ENCODE measurements around the gene THAP4. TPM values are rescaled to one million over a fixed set of nuclear protein-coding genes. Genes with fewer than 3 reads are reported as not detected.

Gene THAP4
- total RNA-seq, 1 donor = 43.4 TPM

GRCh38 chr2:241579281-241579680, 57.7 kb downstream of the THAP4 start:
- Histone ChIP-seq H3K4me3 (ENCODE audit: insufficient read depth, low read length) (no peak overlapping the region), H3K9me3 (ENCODE audit: low read depth, low read length) (peaks cover 2% of the 10 kb centered on the region), H3K79me2 (ENCODE audit: insufficient read depth, low read length) (no peaks in the 10 kb centered on the region), H4K20me1 (ENCODE audit: insufficient read depth, low read length) (peaks cover 14% of the 10 kb centered on the region), H3K36me3 (ENCODE audit: insufficient read depth, low read length) (peaks cover 23% of the 10 kb centered on the region), H3K27ac (ENCODE audit: low read depth, low read length) (no peak overlapping the region), H3K4me2 (ENCODE audit: insufficient read depth, low read length) (no peak overlapping the region), H3K27me3 (ENCODE audit: insufficient read depth, low read length) (no peaks in the 10 kb centered on the region), H2AFZ (ENCODE audit: low read length) (no peak overlapping the region), H3K4me1 (ENCODE audit: insufficient read depth, low read length) (no peaks in the 10 kb centered on the region)
- DNase-seq (ENCODE audit: insufficient read length, low spot score, missing footprints) = no peak
- TF ChIP-seq, protein P1, sequence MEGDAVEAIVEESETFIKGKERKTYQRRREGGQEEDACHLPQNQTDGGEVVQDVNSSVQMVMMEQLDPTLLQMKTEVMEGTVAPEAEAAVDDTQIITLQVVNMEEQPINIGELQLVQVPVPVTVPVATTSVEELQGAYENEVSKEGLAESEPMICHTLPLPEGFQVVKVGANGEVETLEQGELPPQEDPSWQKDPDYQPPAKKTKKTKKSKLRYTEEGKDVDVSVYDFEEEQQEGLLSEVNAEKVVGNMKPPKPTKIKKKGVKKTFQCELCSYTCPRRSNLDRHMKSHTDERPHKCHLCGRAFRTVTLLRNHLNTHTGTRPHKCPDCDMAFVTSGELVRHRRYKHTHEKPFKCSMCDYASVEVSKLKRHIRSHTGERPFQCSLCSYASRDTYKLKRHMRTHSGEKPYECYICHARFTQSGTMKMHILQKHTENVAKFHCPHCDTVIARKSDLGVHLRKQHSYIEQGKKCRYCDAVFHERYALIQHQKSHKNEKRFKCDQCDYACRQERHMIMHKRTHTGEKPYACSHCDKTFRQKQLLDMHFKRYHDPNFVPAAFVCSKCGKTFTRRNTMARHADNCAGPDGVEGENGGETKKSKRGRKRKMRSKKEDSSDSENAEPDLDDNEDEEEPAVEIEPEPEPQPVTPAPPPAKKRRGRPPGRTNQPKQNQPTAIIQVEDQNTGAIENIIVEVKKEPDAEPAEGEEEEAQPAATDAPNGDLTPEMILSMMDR (IDR thresholded peaks at IDR 0.05; ENCODE audit: extremely low read depth, low read depth, low read length) = no peak

DNA sequence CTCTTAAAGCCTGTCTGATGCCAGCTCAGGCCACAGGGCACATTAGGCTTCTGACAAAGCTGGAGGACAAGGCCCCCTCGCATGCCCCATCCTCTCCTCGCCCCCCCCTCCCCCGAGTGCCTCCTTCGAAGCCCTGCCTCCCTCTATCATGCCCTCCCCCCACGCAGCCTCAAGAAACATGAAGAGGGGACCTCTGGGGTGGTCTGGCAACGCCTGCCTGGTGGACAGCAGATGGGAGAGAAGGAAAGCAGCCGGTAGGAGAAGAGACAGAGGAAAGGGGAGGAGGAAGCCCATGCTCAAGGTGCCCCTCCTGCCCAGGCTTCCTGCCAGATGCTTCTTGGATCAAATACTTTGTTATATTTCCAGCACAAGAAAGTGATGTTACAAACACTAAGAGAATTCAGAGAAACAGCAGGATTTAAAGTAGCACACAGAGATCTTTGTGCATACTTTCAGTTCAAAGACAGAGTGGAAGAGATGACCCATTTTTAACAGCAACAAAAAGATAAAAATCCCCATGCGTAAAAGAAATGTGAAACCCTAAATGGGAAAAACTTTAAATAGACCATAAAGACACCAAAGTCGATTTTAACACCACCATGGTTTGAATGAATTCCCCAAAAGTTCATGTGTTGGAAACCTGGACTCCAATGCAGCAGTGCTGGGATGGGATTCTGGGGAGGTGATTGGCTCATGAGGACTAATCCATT, 59.4 kb downstream of the THAP4 start:
- Histone ChIP-seq H4K20me1 (ENCODE audit: insufficient read depth, low read length) (peaks cover 22% of the 10 kb centered on the region), H3K4me2 (ENCODE audit: insufficient read depth, low read length) (no peak overlapping the region), H3K79me2 (ENCODE audit: insufficient read depth, low read length) (no peaks in the 10 kb centered on the region), H3K27ac (ENCODE audit: low read depth, low read length) (no peak overlapping the region), H3K4me1 (ENCODE audit: insufficient read depth, low read length) (no peaks in the 10 kb centered on the region), H3K36me3 (ENCODE audit: insufficient read depth, low read length) (peaks cover 17% of the 10 kb centered on the region), H2AFZ (ENCODE audit: low read length) (no peak overlapping the region), H3K9me3 (ENCODE audit: low read depth, low read length) (no peaks in the 10 kb centered on the region), H3K27me3 (ENCODE audit: insufficient read depth, low read length) (no peaks in the 10 kb centered on the region), H3K4me3 (ENCODE audit: insufficient read depth, low read length) (no peak overlapping the region)
- TF ChIP-seq, protein P1 (IDR thresholded peaks at IDR 0.05; ENCODE audit: extremely low read depth, low read depth, low read length) = no peak
- peak; percentile 77 for DNase-seq (ENCODE audit: insufficient read length, low spot score, missing footprints)

GRCh38 chr2:241576293-241576654, 60.7 kb downstream of the THAP4 start:
- H4K20me1 ChIP-seq (ENCODE audit: insufficient read depth, low read length) = peaks cover 35% of the 10 kb centered on the region
- H3K4me2 ChIP-seq (ENCODE audit: insufficient read depth, low read length) = no peak overlapping the region
- no peaks in the 10 kb centered on the region for H3K9me3 ChIP-seq (ENCODE audit: low read depth, low read length)
- DNase-seq (ENCODE audit: insufficient read length, low spot score, missing footprints) = peak; percentile 42
- no peaks in the 10 kb centered on the region for H3K79me2 ChIP-seq (ENCODE audit: insufficient read depth, low read length)
- no peak overlapping the region for H3K27ac ChIP-seq (ENCODE audit: low read depth, low read length)
- TF ChIP-seq, protein P1 (IDR thresholded peaks at IDR 0.05; ENCODE audit: extremely low read depth, low read depth, low read length) = no peak
- H3K36me3 ChIP-seq (ENCODE audit: insufficient read depth, low read length) = peaks cover 12% of the 10 kb centered on the region
- no peak overlapping the region for H2AFZ ChIP-seq (ENCODE audit: low read length)
- no peaks in the 10 kb centered on the region for H3K4me1 ChIP-seq (ENCODE audit: insufficient read depth, low read length)
- H3K27me3 ChIP-seq (ENCODE audit: insufficient read depth, low read length) = no peaks in the 10 kb centered on the region
- no peak overlapping the region for H3K4me3 ChIP-seq (ENCODE audit: insufficient read depth, low read length)

- Histone ChIP-seq H3K9me3 (ENCODE audit: low read depth, low read length) (no peaks in the 10 kb centered on the region), H3K4me1 (ENCODE audit: insufficient read depth, low read length) (no peaks in the 10 kb centered on the region), H3K4me2 (ENCODE audit: insufficient read depth, low read length) (no peak overlapping the region), H4K20me1 (ENCODE audit: insufficient read depth, low read length) (peaks cover 35% of the 10 kb centered on the region), H3K27me3 (ENCODE audit: insufficient read depth, low read length) (no peaks in the 10 kb centered on the region), H3K36me3 (ENCODE audit: insufficient read depth, low read length) (peaks cover 12% of the 10 kb centered on the region), H2AFZ (ENCODE audit: low read length) (no peak overlapping the region), H3K79me2 (ENCODE audit: insufficient read depth, low read length) (no peaks in the 10 kb centered on the region), H3K4me3 (ENCODE audit: insufficient read depth, low read length) (no peak overlapping the region), H3K27ac (ENCODE audit: low read depth, low read length) (no peak overlapping the region)
- DNase-seq (ENCODE audit: insufficient read length, low spot score, missing footprints) = peak; percentile 27
- TF ChIP-seq, protein P1 (IDR thresholded peaks at IDR 0.05; ENCODE audit: extremely low read depth, low read depth, low read length) = no peak
These were observed 61.2 kb downstream of the THAP4 start for GRCh38 chr2:241575624-241576292.

Data from osteoblast (primary cell).